Measurements from ENCODE around the gene SORCS2. TPM values are rescaled to one million over a fixed set of nuclear protein-coding genes. Genes with fewer than 3 reads are reported as not detected.

SORCS2 gene
- total RNA-seq, 4 donors from 2014 or later, result 0.48 to 1.8 (median 0.68) TPM; not detected in 1

DNA sequence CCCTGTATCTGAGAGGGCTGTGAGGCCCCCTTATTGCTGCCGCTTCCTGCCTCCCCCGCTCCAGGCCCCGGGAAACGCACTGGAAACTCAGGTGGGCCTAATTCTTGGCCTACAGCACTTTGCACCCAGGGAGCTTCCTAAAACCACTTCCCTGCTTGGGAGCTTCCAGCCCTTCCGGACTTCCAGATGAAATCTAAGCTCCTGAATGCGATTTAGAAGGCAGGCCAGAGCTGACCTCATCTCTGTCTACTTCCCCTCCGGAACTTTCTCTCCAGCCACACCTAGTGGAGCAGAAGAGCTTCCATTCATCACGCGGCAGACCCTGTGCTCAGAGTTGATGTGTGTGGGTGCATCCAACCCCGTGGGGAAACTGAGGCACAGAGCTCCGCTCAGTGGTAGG lies 84.2 kb downstream of the SORCS2 start:
- Histone ChIP-seq H3K9me3 (no peaks in the 10 kb centered on the region), H3K27ac (no peak overlapping the region), H3K27me3 (no peaks in the 10 kb centered on the region), H3K4me3 (no peak overlapping the region), H3K36me3 (no peaks in the 10 kb centered on the region), H3K4me1 (no peaks in the 10 kb centered on the region)
- DNase-seq, result no peak
- 64 to 69% methylated on average over 7 to 11 of the region's 11 CpGs for WGBS, 2 donors (ENCODE audit: low coverage in 1 of 2)
- TF ChIP-seq POLR2A (IDR thresholded peaks at IDR 0.05) (no peak), EP300 (IDR thresholded peaks at IDR 0.05; ENCODE audit: low read depth) (no peak), POLR2AphosphoS5 (IDR thresholded peaks at IDR 0.05) (no peak)
- TF ChIP-seq, protein P1, sequence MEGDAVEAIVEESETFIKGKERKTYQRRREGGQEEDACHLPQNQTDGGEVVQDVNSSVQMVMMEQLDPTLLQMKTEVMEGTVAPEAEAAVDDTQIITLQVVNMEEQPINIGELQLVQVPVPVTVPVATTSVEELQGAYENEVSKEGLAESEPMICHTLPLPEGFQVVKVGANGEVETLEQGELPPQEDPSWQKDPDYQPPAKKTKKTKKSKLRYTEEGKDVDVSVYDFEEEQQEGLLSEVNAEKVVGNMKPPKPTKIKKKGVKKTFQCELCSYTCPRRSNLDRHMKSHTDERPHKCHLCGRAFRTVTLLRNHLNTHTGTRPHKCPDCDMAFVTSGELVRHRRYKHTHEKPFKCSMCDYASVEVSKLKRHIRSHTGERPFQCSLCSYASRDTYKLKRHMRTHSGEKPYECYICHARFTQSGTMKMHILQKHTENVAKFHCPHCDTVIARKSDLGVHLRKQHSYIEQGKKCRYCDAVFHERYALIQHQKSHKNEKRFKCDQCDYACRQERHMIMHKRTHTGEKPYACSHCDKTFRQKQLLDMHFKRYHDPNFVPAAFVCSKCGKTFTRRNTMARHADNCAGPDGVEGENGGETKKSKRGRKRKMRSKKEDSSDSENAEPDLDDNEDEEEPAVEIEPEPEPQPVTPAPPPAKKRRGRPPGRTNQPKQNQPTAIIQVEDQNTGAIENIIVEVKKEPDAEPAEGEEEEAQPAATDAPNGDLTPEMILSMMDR (IDR thresholded peaks at IDR 0.05), result no peak
- in situ Hi-C loops (cut with MboI; ENCODE audit: low pct_ligation_motif_present in 1 of 4, low pct_unique_long_range_greater_than_20kb in 1 of 4, low sequenced_read_pairs in 3 of 4), result no loop called here
- intact Hi-C loops (cut with DNase I; ENCODE audit: low total_unique reads), result no loop called here

DNA sequence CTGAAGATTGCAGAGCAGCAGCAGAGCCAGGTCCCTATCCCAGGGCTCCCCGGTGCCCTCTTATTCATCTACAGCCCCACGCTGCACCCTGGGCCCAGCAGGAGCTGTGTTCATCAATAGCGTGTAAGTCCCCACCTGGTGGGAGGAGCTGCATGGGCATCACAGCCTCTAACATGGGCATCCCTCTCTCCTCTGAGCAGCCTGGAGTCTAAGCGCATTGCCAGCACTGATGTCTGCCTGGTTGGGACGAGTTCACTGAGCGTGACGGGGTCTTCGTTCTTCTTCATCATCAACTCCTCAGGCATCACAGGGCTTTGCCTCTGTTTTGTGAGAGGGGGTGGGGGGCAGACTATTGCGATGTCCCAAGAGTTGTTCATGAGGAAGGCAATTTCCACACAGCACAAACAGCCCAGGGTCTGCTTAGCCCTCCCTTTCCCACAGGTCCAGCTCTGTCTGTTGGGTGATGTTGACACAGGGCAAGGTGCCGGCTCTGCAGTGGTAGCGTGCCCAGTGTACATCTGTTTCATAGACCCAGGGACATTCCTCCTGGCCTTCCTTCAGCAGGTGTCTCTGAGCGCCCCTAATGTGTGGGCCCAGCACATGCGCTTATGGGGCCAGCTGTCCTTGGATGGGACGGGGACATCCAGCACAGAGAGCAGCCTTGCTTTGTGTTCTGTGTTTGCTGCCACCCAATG lies 85.9 kb downstream of the SORCS2 start:
- in situ Hi-C loops (cut with MboI; ENCODE audit: low pct_ligation_motif_present in 1 of 4, low pct_unique_long_range_greater_than_20kb in 1 of 4, low sequenced_read_pairs in 3 of 4), result no loop called here
- intact Hi-C loops (cut with DNase I; ENCODE audit: low total_unique reads), result no loop called here
- Histone ChIP-seq H3K4me1 (no peaks in the 10 kb centered on the region), H3K27ac (no peak overlapping the region), H3K9me3 (no peaks in the 10 kb centered on the region), H3K36me3 (no peaks in the 10 kb centered on the region), H3K27me3 (no peaks in the 10 kb centered on the region), H3K4me3 (no peak overlapping the region)
- TF ChIP-seq POLR2A (IDR thresholded peaks at IDR 0.05) (no peak), EP300 (IDR thresholded peaks at IDR 0.05; ENCODE audit: low read depth) (no peak), POLR2AphosphoS5 (IDR thresholded peaks at IDR 0.05) (no peak)
- TF ChIP-seq, protein P1 (IDR thresholded peaks at IDR 0.05), result no peak
- no peak for DNase-seq
- WGBS, 2 donors (ENCODE audit: low coverage in 1 of 2), result 78% methylated on average over 12 of the region's 14 CpGs; no CpG with 5 or more reads in 1 of the 2 donors

DNA sequence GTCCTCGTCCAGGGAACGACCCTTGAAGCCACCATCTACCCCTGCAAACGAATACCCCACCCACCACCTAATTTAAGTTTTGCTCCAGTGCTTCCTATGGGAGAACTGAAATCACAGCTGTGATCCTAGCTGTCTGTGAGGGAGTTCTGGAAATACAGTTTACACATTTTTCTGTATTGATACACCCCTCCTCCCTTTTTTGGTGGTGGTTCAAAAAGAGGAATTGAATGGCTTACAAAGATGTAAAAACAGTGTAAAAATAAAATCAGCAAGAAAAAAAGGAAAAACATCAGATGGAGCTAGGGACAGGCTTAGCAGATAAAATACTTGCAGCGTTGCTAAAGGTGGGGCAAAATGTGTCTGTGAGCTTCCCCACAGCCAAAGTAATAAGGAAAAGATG lies 86.6 kb downstream of the SORCS2 start:
- 38 to 51% methylated on average over 3 to 4 of the region's 4 CpGs for WGBS, 2 donors (ENCODE audit: low coverage in 1 of 2)
- Histone ChIP-seq H3K4me1 (no peaks in the 10 kb centered on the region), H3K27me3 (no peaks in the 10 kb centered on the region), H3K36me3 (no peaks in the 10 kb centered on the region), H3K27ac (no peak overlapping the region), H3K4me3 (no peak overlapping the region), H3K9me3 (no peaks in the 10 kb centered on the region)
- in situ Hi-C loops (cut with MboI; ENCODE audit: low pct_ligation_motif_present in 1 of 4, low pct_unique_long_range_greater_than_20kb in 1 of 4, low sequenced_read_pairs in 3 of 4) (no loop called here), intact Hi-C loops (cut with DNase I; ENCODE audit: low total_unique reads) (no loop called here)
- TF ChIP-seq POLR2A (IDR thresholded peaks at IDR 0.05) (no peak), EP300 (IDR thresholded peaks at IDR 0.05; ENCODE audit: low read depth) (no peak), POLR2AphosphoS5 (IDR thresholded peaks at IDR 0.05) (no peak)
- TF ChIP-seq, protein P1 (IDR thresholded peaks at IDR 0.05), result no peak
- no peak for DNase-seq

DNA sequence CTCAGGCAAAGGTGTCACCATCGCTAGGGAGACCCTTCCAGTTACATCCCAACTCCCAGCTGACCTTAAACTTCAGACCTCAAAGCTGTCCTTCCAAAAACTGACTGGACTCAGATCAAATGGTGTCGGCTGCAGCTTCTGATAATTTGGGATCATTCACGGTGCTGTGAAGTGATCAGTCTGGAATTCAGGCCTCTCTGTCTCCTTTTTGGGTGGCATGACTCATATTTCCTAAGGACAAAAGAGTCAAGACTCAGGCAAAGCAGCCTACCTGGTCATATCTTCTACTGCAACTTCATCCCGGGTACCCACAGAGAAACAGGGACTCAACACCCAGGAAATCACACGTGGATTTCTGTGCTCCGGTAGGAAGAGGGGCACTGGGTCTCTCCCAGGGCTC lies 87.6 kb downstream of the SORCS2 start:
- in situ Hi-C loops (cut with MboI; ENCODE audit: low pct_ligation_motif_present in 1 of 4, low pct_unique_long_range_greater_than_20kb in 1 of 4, low sequenced_read_pairs in 3 of 4), result no loop called here

More for the DNA sequence above, 87.6 kb downstream of the SORCS2 start:
- no peaks in the 10 kb centered on the region for H3K27me3 ChIP-seq
- TF ChIP-seq POLR2AphosphoS5 (IDR thresholded peaks at IDR 0.05), result no peak
- TF ChIP-seq EP300 (IDR thresholded peaks at IDR 0.05; ENCODE audit: low read depth), result no peak
- TF ChIP-seq, protein P1 (IDR thresholded peaks at IDR 0.05), result no peak
- no peak for TF ChIP-seq POLR2A (IDR thresholded peaks at IDR 0.05)
- no peaks in the 10 kb centered on the region for H3K4me1 ChIP-seq
- H3K4me3 ChIP-seq, result no peak overlapping the region
- no peaks in the 10 kb centered on the region for H3K36me3 ChIP-seq
- H3K9me3 ChIP-seq, result no peaks in the 10 kb centered on the region
- no peak overlapping the region for H3K27ac ChIP-seq
- intact Hi-C loops (cut with DNase I; ENCODE audit: low total_unique reads), result no loop called here
- no peak for DNase-seq
- 74% methylated on average over 6 of the region's 6 CpGs; no CpG with 5 or more reads in 1 of the 2 donors for WGBS, 2 donors (ENCODE audit: low coverage in 1 of 2)
